Epithelial cell of esophagus (primary cell): ENCODE results near the gene COL28A1.
"Not testable (repeated sequence)": the region's sequence is repeated elsewhere in the genome, so short reads cannot be mapped to it uniquely, and the experiment has no call there.

Experiments
- DNase-seq: peaks from one replicate; pipeline ENCODE4 v3.0.0; 2010; ENCODE audit warnings: low read depth
- H3K4me3 ChIP-seq: 2 replicates; pipeline ENCODE4 v1.5.1; 2011; ENCODE audit warnings: mild to moderate bottlenecking, low read length, control low read depth
- TF ChIP-seq, protein P1 (sequence below): IDR thresholded peaks from 2 replicates; pipeline ENCODE4 v1.5.1; 2011; ENCODE audit warnings: low read depth, mild to moderate bottlenecking, low read length, control low read depth, inconsistent platforms; ENCODE audit not compliant: insufficient read depth; ENCODE audit errors: missing control alignments

The COL28A1 gene

DNA sequence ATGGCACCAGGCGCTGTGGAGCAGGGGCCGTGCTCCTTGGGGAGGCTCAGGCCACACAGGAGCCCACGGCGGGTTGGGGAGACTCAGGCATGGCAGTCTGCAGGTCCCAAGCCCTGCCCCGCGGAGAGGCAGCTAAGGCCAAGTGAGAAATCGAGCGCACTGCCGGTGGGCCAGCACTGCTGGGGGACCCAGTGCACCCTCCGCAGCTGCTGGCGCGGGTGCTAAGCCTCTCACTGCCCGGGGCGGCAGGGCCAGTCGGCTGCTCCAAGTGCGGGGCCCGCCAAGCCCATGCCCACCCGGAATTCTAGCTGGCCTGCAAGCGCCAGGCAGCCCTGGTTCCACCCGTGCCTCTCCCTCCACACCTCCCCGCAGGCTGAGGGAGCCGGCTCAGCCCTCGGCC is 57.1 kb downstream of the COL28A1 start:
- TF ChIP-seq, protein P1, sequence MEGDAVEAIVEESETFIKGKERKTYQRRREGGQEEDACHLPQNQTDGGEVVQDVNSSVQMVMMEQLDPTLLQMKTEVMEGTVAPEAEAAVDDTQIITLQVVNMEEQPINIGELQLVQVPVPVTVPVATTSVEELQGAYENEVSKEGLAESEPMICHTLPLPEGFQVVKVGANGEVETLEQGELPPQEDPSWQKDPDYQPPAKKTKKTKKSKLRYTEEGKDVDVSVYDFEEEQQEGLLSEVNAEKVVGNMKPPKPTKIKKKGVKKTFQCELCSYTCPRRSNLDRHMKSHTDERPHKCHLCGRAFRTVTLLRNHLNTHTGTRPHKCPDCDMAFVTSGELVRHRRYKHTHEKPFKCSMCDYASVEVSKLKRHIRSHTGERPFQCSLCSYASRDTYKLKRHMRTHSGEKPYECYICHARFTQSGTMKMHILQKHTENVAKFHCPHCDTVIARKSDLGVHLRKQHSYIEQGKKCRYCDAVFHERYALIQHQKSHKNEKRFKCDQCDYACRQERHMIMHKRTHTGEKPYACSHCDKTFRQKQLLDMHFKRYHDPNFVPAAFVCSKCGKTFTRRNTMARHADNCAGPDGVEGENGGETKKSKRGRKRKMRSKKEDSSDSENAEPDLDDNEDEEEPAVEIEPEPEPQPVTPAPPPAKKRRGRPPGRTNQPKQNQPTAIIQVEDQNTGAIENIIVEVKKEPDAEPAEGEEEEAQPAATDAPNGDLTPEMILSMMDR = no peak
- no peak overlapping the region for H3K4me3 ChIP-seq
- no peak for DNase-seq

DNA sequence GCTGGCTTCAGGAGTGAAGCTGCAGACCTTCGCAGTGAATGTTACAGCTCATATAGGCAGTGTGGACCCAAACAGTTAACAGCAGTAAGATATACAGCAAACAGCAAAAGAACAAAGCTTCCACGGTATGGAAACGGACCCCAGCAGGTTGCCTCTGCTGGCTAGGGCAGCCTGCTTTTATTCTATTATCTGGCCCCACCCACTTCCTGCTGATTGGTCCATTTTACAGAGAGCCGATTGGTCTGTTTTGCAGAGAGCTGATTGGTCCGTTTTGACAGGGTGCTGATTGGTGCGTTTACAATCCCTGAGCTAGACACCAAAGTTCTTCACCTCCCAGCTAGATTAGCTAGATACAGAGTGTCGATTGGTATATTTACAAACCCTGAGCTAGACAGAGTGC is 58.0 kb downstream of the COL28A1 start:
- not testable (repeated sequence) for DNase-seq, H3K4me3 ChIP-seq

DNA sequence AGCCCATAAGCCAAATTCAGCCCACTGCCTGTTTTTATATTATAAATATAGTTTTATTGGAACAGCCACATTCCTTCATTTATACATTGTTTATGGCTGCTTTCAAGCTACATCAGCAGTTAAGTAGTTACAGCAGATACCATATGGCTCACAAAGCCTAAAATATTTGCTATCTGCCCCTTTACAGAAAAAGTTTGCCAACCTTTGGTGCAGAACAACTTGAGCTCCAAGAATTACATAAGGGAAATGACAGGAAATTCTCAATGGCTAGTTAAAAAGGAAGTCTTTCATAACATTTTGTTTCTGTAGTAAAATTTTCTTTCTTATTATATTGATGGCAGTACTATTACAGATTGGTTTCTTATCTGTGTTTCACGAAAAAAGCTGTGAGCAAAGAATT is 59.3 kb downstream of the COL28A1 start:
- DNase-seq = no peak

GRCh38 chr7:7475601-7476000 is 60.1 kb downstream of the COL28A1 start:
- DNase-seq = peak; percentile 63
- TF ChIP-seq, protein P1 = no peak
- no peak overlapping the region for H3K4me3 ChIP-seq

More for the DNA sequence above, 59.3 kb downstream of the COL28A1 start:
- H3K4me3 ChIP-seq = no peak overlapping the region
- TF ChIP-seq, protein P1 = no peak

DNA sequence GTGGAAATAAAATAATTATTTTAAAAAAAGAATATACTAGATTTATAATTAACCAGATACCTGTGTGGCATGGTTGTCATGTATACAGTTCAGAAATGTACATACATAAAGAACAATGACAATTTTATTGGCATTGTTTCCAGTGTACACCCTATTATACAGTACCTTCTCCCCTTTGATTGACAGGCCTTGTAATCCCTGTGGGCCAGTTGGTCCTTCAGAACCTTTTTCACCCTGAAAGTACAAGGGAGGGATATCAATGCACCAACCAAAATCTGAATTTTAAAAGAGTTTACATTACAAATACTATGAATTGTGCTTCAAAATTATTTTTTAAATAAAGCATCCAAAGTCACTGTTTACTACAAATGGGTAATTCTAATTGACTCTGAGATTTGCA is 61.2 kb downstream of the COL28A1 start:
- H3K4me3 ChIP-seq = no peak overlapping the region
- TF ChIP-seq, protein P1 = no peak
- DNase-seq = no peak

DNA sequence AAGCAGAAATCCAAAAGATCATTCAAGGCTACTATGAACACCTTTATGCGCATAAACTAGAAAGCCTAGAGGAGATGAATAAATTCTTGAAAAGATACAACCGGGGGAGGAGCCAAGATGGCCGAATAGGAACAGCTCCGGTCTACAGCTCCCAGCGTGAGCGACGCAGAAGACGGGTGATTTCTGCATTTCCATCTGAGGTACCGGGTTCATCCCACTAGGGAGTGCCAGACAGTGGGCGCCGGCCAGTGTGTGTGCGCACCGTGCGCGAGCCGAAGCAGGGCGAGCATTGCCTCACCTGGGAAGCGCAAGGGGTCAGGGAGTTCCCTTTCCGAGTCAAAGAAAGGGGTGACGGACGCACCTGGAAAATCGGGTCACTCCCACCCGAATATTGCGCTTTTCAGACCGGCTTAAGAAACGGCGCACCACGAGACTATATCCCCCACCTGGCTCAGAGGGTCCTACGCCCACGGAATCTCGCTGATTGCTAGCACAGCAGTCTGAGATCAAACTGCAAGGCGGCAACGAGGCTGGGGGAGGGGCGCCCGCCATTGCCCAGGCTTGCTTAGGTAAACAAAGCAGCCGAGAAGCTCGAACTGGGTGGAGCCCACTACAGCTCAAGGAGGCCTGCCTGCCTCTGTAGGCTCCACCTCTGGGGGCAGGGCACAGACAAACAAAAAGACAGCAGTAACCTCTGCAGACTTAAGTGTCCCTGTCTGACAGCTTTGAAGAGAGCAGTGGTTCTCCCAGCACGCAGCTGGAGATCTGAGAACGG is 70.5 kb downstream of the COL28A1 start:
- H3K4me3 ChIP-seq, DNase-seq: not testable (repeated sequence)

- TF ChIP-seq, protein P1 = no peak
- DNase-seq = no peak
- H3K4me3 ChIP-seq = no peak overlapping the region
These were observed 81.7 kb downstream of the COL28A1 start for GRCh38 chr7:7454000-7454399.

GRCh38 chr7:7452652-7453051 is 83.0 kb downstream of the COL28A1 start:
- DNase-seq = no peak

More at GRCh38 chr7:7452652-7453051, 83.0 kb downstream of the COL28A1 start:
- no peak overlapping the region for H3K4me3 ChIP-seq
- TF ChIP-seq, protein P1 = no peak
